CD4-positive, alpha-beta T cell treated with Interleukin-4 for 4 hours (primary cell): ENCODE measurements around the gene SUZ12.
"Not testable (repeated sequence)": the region's sequence is repeated elsewhere in the genome, so short reads cannot be mapped to it uniquely, and the experiment has no call there.

Experiments used
- DNase-seq: peaks from one replicate; pipeline ENCODE4 v3.0.0-alpha.2; 2020

SUZ12 gene

GRCh38 chr17:31964131-31964530 is 27.3 kb downstream of the SUZ12 start:
- not testable (repeated sequence) for DNase-seq

- DNase-seq, result no peak
These were observed 30.8 kb downstream of the SUZ12 start for GRCh38 chr17:31967648-31968047.

- DNase-seq, result not testable (repeated sequence)
These were observed 33.6 kb downstream of the SUZ12 start for GRCh38 chr17:31970416-31970815.

GRCh38 chr17:31974269-31975071 is 37.7 kb downstream of the SUZ12 start:
- not testable (repeated sequence) for DNase-seq

GRCh38 chr17:31975391-31975790 is 38.6 kb downstream of the SUZ12 start:
- not testable (repeated sequence) for DNase-seq

- DNase-seq, result not testable (repeated sequence)
These were observed 55.0 kb downstream of the SUZ12 start for GRCh38 chr17:31991821-31992220.

- DNase-seq, result no peak
These were observed 60.2 kb downstream of the SUZ12 start for GRCh38 chr17:31997005-31997404.

GRCh38 chr17:32006957-32007462 is 70.2 kb downstream of the SUZ12 start, which contains the start of gene LRRC37B:
Gene LRRC37B (plus strand): TSS chr17:32007383. CDS start chr17:32021393, 14,010 bp downstream.
- peak; percentile 84 for DNase-seq

- DNase-seq, result peak; percentile 27
These were observed 70.9 kb downstream of the SUZ12 start for GRCh38 chr17:32007463-32008298.

GRCh38 chr17:32009262-32009542 is 72.4 kb downstream of the SUZ12 start:
- no peak for DNase-seq

- DNase-seq, result no peak
These were observed 73.3 kb downstream of the SUZ12 start for GRCh38 chr17:32010114-32010513.

- DNase-seq, result no peak
These were observed 78.6 kb downstream of the SUZ12 start for GRCh38 chr17:32015245-32016013.

- DNase-seq, result peak; percentile 23
These were observed 79.4 kb downstream of the SUZ12 start for GRCh38 chr17:32016231-32016630.

GRCh38 chr17:32019228-32019627 is 82.4 kb downstream of the SUZ12 start:
- no peak for DNase-seq

- no peak for DNase-seq
These were observed 84.3 kb downstream of the SUZ12 start for GRCh38 chr17:32020943-32021614.

GRCh38 chr17:32021615-32021955 is 84.8 kb downstream of the SUZ12 start:
- no peak for DNase-seq

GRCh38 chr17:32022554-32022953 is 85.7 kb downstream of the SUZ12 start:
- not testable (repeated sequence) for DNase-seq

GRCh38 chr17:32027271-32027670 is 90.5 kb downstream of the SUZ12 start:
- DNase-seq, result not testable (repeated sequence)

- no peak for DNase-seq
These were observed 96.4 kb downstream of the SUZ12 start for GRCh38 chr17:32033223-32033622.

- DNase-seq, result not testable (repeated sequence)
These were observed 97.0 kb downstream of the SUZ12 start for GRCh38 chr17:32033812-32034211.

- DNase-seq, result not testable (repeated sequence)
These were observed 103.4 kb downstream of the SUZ12 start for GRCh38 chr17:32040246-32040645.

GRCh38 chr17:32041306-32041875 is 104.6 kb downstream of the SUZ12 start:
- not testable (repeated sequence) for DNase-seq
